Measurements from ENCODE around the gene GPAM.

DNA sequence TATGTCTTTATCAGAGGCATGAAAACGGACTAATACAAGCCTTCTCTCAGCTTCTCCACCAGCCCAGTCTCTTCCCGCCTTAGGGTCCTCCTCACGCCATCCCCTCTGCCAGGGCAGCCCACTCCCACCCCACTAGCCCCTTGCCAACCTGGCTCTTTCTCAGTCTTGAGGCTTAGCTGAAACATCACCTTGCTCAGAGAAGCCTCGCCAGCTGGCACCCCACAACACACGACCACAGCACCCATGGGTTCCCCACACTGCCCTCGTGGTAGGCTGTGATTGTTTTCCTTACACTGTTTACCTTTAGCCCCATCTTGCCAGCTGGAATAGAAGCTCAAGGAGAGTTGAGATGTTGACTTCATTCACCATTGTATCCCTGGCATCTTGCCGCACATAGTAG, 44.4 kb downstream of the GPAM start:
- no peak for TF ChIP-seq POLR2A (IDR thresholded peaks at IDR 0.05; ENCODE audit: low read depth, low read length)
- no peak for TF ChIP-seq POLR2AphosphoS5 (IDR thresholded peaks at IDR 0.05; ENCODE audit: low read depth, low read length)
- no peak for TF ChIP-seq POU2F2 (IDR thresholded peaks at IDR 0.05; ENCODE audit: low read depth, low read length)
- no peak for TF ChIP-seq TAF1 (IDR thresholded peaks at IDR 0.05; ENCODE audit: low read depth, low read length)
- TF ChIP-seq SPI1 (IDR thresholded peaks at IDR 0.05; ENCODE audit: low read depth, low read length), result no peak
